Measurements from ENCODE around the gene GALNT14.

The GALNT14 gene

DNA sequence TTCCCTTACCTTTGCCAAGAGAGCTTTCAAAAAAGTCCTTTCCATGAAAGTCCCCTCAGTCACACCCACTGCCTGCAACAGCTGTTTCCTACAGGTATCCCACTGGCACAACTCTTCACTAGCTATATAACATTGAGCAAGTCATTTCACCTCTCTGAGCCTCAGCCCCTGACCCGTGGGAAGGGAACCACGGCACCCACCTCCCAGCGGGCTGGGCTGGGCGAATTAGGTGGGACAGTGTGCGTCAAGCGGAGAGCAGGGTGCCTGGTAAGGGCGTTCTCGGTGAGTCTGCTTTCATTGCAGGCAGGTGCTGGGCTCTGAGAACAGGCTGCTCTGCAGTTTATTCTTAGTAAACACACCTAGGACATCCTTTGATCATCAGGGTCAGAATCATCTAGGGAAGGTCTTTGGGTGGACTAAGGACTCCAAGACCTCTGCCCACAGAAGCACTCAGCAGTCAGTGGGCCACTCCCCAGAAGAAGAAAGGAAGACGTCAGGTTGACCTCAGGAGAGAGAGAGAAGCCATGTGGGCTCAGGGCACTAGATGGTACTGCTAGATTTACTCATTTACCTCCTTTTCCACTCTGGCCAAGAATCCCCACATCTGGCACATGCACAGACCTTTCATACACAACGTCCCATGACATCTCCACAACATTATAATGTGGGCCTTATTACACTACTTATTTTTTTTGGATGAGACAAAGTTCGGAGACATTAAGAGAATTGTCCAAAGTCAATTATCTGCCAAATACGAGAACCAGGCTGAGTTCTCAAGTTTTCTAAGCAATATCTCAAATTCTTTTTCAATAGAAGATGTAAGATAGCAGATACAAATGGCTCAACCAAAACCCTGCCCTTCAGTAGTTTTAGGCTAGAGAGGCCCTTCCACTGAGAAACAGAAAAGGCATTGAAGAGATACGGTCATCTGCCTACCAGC is 79.9 kb downstream of the GALNT14 start:
- Histone ChIP-seq H3K4me1 (ENCODE audit: control insufficient read depth in 2 of 2, insufficient read depth in 2 of 2, low read length in 2 of 2) (no peaks in the 10 kb centered on the region), H3K27me3 (ENCODE audit: control insufficient read depth in 2 of 2, insufficient read depth in 2 of 2, low read length in 2 of 2) (no peaks in the 10 kb centered on the region), H3K27ac (ENCODE audit: low read depth in 2 of 2, low read length in 2 of 2) (no peak overlapping the region), H3K9me3 (ENCODE audit: control insufficient read depth in 2 of 2, low read length in 2 of 2) (no peaks in the 10 kb centered on the region), H3K36me3 (ENCODE audit: control insufficient read depth in 2 of 2, insufficient read depth in 2 of 2, low read length in 2 of 2) (no peaks in the 10 kb centered on the region), H3K9ac (ENCODE audit: low read depth in 1 of 2, low read length in 2 of 2) (no peak overlapping the region), H3K4me3 (ENCODE audit: low read length in 2 of 2) (no peak overlapping the region)

DNA sequence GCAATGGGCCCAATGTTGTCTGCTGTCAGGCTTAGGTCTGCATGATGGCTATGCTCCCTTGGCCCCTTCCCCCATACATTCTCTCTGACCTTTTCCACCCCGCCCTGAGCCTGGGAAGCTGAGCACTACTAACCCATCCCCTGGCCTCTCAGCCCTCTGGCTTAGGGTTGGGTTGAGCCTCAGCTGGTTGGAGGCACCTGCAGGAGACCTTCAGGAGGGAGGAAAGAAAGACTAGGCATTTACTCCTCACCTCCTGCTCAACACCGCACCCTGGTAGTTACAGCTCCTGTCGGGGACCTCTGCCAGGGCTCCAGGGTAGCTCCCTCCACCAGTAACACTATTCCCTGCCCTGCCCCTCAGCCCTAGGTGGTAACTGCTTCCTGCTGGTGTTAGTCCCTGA is 80.5 kb downstream of the GALNT14 start:
- Histone ChIP-seq H3K4me1 (ENCODE audit: control insufficient read depth in 2 of 2, insufficient read depth in 2 of 2, low read length in 2 of 2) (no peaks in the 10 kb centered on the region), H3K9ac (ENCODE audit: low read depth in 1 of 2, low read length in 2 of 2) (no peak overlapping the region), H3K27me3 (ENCODE audit: control insufficient read depth in 2 of 2, insufficient read depth in 2 of 2, low read length in 2 of 2) (no peaks in the 10 kb centered on the region), H3K4me3 (ENCODE audit: low read length in 2 of 2) (no peak overlapping the region), H3K9me3 (ENCODE audit: control insufficient read depth in 2 of 2, low read length in 2 of 2) (no peaks in the 10 kb centered on the region), H3K27ac (ENCODE audit: low read depth in 2 of 2, low read length in 2 of 2) (no peak overlapping the region), H3K36me3 (ENCODE audit: control insufficient read depth in 2 of 2, insufficient read depth in 2 of 2, low read length in 2 of 2) (no peaks in the 10 kb centered on the region)

DNA sequence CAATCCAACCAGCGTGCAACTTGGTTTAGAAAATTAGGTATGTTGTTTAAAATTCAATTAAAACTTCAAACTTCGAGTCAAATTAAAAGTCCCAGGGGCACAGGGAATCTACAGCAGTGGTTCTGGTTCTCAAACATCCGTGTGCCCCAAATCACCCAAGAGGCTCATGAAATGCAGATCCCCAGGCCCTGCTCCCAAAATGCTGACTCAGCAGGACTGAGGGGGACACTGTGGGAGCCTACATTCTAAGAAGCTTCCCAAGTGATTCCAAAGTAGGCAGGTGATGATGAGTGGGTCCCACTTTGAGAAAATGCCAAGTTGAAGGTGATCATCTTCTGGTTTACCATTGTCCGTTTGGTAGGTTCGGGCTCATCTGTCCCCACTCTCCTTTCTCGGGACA is 82.3 kb downstream of the GALNT14 start:
- Histone ChIP-seq H3K27ac (ENCODE audit: low read depth in 2 of 2, low read length in 2 of 2) (no peak overlapping the region), H3K4me3 (ENCODE audit: low read length in 2 of 2) (no peak overlapping the region), H3K27me3 (ENCODE audit: control insufficient read depth in 2 of 2, insufficient read depth in 2 of 2, low read length in 2 of 2) (no peaks in the 10 kb centered on the region), H3K4me1 (ENCODE audit: control insufficient read depth in 2 of 2, insufficient read depth in 2 of 2, low read length in 2 of 2) (no peaks in the 10 kb centered on the region), H3K36me3 (ENCODE audit: control insufficient read depth in 2 of 2, insufficient read depth in 2 of 2, low read length in 2 of 2) (no peaks in the 10 kb centered on the region), H3K9ac (ENCODE audit: low read depth in 1 of 2, low read length in 2 of 2) (no peak overlapping the region), H3K9me3 (ENCODE audit: control insufficient read depth in 2 of 2, low read length in 2 of 2) (no peaks in the 10 kb centered on the region)

DNA sequence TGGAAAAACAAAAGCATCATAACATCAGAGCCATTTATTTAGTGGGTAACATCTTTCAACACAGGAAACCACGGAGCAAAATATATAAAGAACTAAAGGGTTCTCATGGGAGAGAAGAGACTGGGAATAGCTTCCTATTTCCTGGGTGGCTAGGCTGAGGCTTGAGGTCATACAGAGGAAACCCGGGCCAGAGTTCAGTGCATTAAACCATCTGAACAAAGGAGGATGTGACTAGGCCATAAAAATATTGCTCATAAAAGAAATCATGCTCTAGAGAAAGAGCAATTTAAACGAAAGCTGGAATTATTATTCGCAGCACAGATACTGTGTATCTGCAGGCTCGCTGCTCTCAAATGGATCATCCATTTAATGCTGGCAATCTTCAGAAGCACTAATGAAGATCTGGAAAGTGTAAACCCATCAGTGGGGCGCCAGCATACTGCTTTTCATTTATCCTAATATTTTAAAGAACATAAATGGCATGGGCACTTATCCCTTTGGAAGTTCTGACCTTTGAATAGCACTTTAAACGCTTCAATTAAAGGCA is 83.3 kb downstream of the GALNT14 start:
- no peaks in the 10 kb centered on the region for H3K4me1 ChIP-seq (ENCODE audit: control insufficient read depth in 2 of 2, insufficient read depth in 2 of 2, low read length in 2 of 2)
- no peak overlapping the region for H3K4me3 ChIP-seq (ENCODE audit: low read length in 2 of 2)
- no peaks in the 10 kb centered on the region for H3K36me3 ChIP-seq (ENCODE audit: control insufficient read depth in 2 of 2, insufficient read depth in 2 of 2, low read length in 2 of 2)
- no peak overlapping the region for H3K27ac ChIP-seq (ENCODE audit: low read depth in 2 of 2, low read length in 2 of 2)
- H3K9me3 ChIP-seq (ENCODE audit: control insufficient read depth in 2 of 2, low read length in 2 of 2), result no peaks in the 10 kb centered on the region
- H3K27me3 ChIP-seq (ENCODE audit: control insufficient read depth in 2 of 2, insufficient read depth in 2 of 2, low read length in 2 of 2), result no peaks in the 10 kb centered on the region
- H3K9ac ChIP-seq (ENCODE audit: low read depth in 1 of 2, low read length in 2 of 2), result no peak overlapping the region

DNA sequence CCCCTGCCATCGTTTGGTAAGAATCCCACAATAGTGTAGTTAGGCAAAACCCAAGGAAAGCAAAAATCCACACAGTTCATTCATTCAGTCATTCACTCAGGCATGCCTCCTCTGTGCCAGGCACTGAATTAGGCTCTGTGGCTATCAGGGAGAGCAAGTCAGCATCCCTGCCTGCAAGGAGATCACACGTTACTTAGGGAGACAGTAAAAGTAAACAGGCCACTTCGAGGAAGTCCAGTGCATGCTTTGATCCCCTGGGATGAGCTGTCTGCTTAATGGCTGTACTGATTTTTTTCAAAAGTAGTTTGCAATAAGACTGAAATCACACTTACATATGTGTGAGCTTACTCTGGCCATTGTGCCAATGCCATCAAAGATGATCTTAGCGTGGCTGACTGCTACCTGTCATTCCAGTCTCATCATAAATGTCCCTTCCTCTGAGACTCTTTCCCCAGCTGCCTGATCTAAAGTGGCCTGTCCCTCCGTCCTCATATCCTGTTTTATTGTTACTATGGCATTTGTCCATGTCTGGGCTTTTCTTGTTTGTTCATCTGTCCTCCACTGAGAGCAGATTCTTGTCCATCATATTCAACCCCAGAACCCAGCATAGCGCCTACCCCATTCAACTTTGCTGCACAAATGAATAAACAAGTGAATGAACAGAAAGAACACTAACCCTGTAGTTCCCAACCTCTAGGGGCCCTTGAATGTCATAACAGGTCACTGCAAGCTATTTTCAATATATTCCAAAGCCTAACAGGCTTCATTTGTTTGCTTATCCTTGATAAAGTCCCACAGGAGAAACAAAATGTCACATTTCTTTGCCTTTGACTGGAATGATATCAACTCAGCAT is 84.1 kb downstream of the GALNT14 start:
- Histone ChIP-seq H3K4me1 (ENCODE audit: control insufficient read depth in 2 of 2, insufficient read depth in 2 of 2, low read length in 2 of 2) (no peaks in the 10 kb centered on the region), H3K36me3 (ENCODE audit: control insufficient read depth in 2 of 2, insufficient read depth in 2 of 2, low read length in 2 of 2) (no peaks in the 10 kb centered on the region), H3K27ac (ENCODE audit: low read depth in 2 of 2, low read length in 2 of 2) (no peak overlapping the region), H3K27me3 (ENCODE audit: control insufficient read depth in 2 of 2, insufficient read depth in 2 of 2, low read length in 2 of 2) (no peaks in the 10 kb centered on the region), H3K9me3 (ENCODE audit: control insufficient read depth in 2 of 2, low read length in 2 of 2) (no peaks in the 10 kb centered on the region), H3K9ac (ENCODE audit: low read depth in 1 of 2, low read length in 2 of 2) (no peak overlapping the region), H3K4me3 (ENCODE audit: low read length in 2 of 2) (no peak overlapping the region)

DNA sequence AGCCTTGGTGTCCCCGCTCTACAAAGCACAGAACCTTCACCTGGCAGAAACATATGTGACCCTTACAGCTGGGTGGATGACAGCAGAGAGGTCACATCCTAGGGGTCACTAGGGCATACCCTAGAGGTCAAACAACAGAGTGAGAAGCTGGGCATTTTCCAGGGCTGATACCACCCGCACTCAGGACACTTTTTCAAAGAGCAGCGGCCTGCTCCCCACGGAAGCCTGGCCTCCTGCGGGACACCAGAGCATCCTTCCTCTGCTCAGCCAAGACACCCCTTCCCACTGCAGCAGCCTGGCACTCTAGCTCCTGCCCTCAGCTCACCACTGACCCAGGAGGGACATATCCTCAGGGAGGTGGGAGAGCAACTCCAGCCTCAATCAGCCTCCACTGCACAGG is 86.0 kb downstream of the GALNT14 start:
- H3K36me3 ChIP-seq (ENCODE audit: control insufficient read depth in 2 of 2, insufficient read depth in 2 of 2, low read length in 2 of 2), result no peaks in the 10 kb centered on the region
- H3K27me3 ChIP-seq (ENCODE audit: control insufficient read depth in 2 of 2, insufficient read depth in 2 of 2, low read length in 2 of 2), result no peaks in the 10 kb centered on the region
- no peak overlapping the region for H3K9ac ChIP-seq (ENCODE audit: low read depth in 1 of 2, low read length in 2 of 2)
- no peak overlapping the region for H3K27ac ChIP-seq (ENCODE audit: low read depth in 2 of 2, low read length in 2 of 2)
- no peaks in the 10 kb centered on the region for H3K4me1 ChIP-seq (ENCODE audit: control insufficient read depth in 2 of 2, insufficient read depth in 2 of 2, low read length in 2 of 2)
- H3K4me3 ChIP-seq (ENCODE audit: low read length in 2 of 2), result no peak overlapping the region
- H3K9me3 ChIP-seq (ENCODE audit: control insufficient read depth in 2 of 2, low read length in 2 of 2), result no peaks in the 10 kb centered on the region

DNA sequence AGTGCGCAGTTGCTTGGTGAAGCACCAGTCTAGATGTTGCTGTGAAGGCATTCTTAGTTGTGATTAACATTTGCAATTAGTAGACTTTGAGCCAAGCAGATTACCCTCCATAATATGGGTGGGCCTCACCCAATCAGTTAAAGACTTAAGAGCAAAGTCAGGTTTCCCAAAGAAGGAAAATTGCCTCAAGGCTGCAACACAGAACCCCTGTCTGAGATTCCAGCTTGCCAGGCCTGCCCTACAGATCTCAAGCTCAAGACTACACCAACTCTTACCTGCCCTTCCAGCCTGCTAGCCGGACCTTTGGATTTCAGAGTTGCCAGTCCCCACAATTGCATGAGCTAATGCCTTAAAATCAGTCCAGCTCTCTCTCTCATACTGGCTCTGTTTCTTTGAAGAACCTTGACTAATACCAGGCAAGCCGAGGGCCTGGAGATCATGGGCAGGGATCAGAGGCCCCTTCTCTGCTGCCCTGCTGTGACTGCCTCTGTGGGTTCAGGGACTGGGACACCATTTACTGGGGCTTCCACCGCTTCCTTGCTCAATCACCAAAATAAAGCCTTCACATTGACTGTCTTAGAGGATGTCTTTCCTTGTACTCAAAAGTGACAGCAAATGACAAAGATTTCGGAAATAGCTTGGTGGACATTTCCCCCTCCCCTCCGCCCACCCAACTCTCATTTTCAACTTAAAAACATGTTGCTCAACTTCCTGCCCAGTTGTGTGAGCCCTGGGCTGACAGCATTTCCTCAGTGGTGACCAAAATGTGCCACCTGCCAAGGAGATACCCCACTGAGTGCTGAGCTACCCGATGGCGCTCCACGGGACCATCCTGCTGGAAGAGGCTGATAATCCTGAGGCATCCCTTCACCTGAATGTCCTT is 86.7 kb downstream of the GALNT14 start:
- H3K9ac ChIP-seq (ENCODE audit: low read depth in 1 of 2, low read length in 2 of 2), result no peak overlapping the region
- H3K4me3 ChIP-seq (ENCODE audit: low read length in 2 of 2), result no peak overlapping the region
- no peak overlapping the region for H3K27ac ChIP-seq (ENCODE audit: low read depth in 2 of 2, low read length in 2 of 2)
- no peaks in the 10 kb centered on the region for H3K4me1 ChIP-seq (ENCODE audit: control insufficient read depth in 2 of 2, insufficient read depth in 2 of 2, low read length in 2 of 2)
- H3K9me3 ChIP-seq (ENCODE audit: control insufficient read depth in 2 of 2, low read length in 2 of 2), result no peaks in the 10 kb centered on the region
- no peaks in the 10 kb centered on the region for H3K27me3 ChIP-seq (ENCODE audit: control insufficient read depth in 2 of 2, insufficient read depth in 2 of 2, low read length in 2 of 2)
- no peaks in the 10 kb centered on the region for H3K36me3 ChIP-seq (ENCODE audit: control insufficient read depth in 2 of 2, insufficient read depth in 2 of 2, low read length in 2 of 2)

DNA sequence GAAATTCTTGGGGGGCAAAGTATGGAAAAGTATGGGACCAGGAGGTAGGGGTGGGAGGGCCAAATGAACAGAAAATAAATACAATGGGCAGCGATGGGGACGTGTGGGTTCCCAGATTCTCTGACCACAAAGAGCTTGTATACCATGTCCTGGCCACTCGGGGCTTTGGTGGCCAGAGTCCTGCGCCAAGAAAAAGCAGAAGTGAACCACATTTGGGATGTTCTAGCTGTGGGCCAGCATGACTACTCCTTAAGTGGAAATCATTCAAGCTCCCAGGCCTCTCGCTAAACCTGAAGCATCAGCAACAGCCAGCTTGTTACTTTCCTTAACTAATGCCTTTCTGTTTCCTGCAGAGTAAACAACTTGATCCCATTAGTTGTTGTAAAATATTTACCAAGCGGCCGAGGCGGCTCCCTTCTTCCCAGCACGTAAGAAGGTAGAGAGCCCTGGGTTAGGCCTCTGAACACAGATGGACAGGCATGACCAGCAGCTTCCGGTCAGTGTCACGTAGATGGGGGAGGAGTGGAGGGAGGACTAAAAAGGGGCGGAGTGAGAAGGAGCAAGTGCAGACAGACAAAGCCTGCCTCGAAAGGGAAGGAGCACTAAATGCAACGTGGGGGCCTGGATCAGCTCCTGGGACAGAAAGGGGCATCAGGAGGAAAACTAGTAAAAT is 88.2 kb downstream of the GALNT14 start:
- Histone ChIP-seq H3K27ac (ENCODE audit: low read depth in 2 of 2, low read length in 2 of 2) (no peak overlapping the region), H3K27me3 (ENCODE audit: control insufficient read depth in 2 of 2, insufficient read depth in 2 of 2, low read length in 2 of 2) (no peaks in the 10 kb centered on the region), H3K9me3 (ENCODE audit: control insufficient read depth in 2 of 2, low read length in 2 of 2) (no peaks in the 10 kb centered on the region), H3K4me3 (ENCODE audit: low read length in 2 of 2) (no peak overlapping the region), H3K9ac (ENCODE audit: low read depth in 1 of 2, low read length in 2 of 2) (no peak overlapping the region), H3K4me1 (ENCODE audit: control insufficient read depth in 2 of 2, insufficient read depth in 2 of 2, low read length in 2 of 2) (no peaks in the 10 kb centered on the region), H3K36me3 (ENCODE audit: control insufficient read depth in 2 of 2, insufficient read depth in 2 of 2, low read length in 2 of 2) (no peaks in the 10 kb centered on the region)

DNA sequence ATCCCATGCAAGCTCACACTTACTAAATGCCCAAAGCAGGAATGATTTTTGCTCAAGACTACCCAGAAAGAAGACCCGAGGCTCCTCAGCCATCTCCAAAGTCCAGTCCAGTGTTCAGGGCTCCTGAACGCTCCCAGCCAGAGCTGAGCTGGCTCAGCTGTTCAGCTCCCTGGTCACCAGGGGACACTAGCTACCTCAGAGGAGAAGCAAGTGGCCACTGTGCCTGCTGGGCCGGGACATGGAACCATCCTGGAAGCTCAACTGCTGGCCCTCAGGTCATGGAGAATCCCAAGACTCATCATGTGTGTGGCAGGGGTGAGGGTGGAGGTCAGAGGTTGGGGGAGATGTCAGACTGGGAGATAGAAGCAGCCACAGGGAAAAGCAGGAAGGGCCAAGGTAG is 89.0 kb downstream of the GALNT14 start:
- Histone ChIP-seq H3K27me3 (ENCODE audit: control insufficient read depth in 2 of 2, insufficient read depth in 2 of 2, low read length in 2 of 2) (no peaks in the 10 kb centered on the region), H3K4me3 (ENCODE audit: low read length in 2 of 2) (no peak overlapping the region), H3K27ac (ENCODE audit: low read depth in 2 of 2, low read length in 2 of 2) (no peak overlapping the region), H3K9me3 (ENCODE audit: control insufficient read depth in 2 of 2, low read length in 2 of 2) (no peaks in the 10 kb centered on the region), H3K9ac (ENCODE audit: low read depth in 1 of 2, low read length in 2 of 2) (no peak overlapping the region), H3K36me3 (ENCODE audit: control insufficient read depth in 2 of 2, insufficient read depth in 2 of 2, low read length in 2 of 2) (no peaks in the 10 kb centered on the region), H3K4me1 (ENCODE audit: control insufficient read depth in 2 of 2, insufficient read depth in 2 of 2, low read length in 2 of 2) (no peaks in the 10 kb centered on the region)

Measured in mucosa of rectum (tissue), 2 donors.